ENCODE data around the gene JAML. TPM values are rescaled to one million over a fixed set of nuclear protein-coding genes. Genes with fewer than 3 reads are reported as not detected.

The JAML gene
- polyA plus RNA-seq, 1 donor (not counting 4 experiments of a cell fraction or from before 2014, with no cell fraction given): 0.01 TPM

GRCh38 chr11:118148240-118148639 lies 76.6 kb downstream of the JAML start:
- no peak overlapping the region for H3K4me3 ChIP-seq (ENCODE audit: control insufficient read depth in 2 of 3, extremely low read depth in 1 of 3, insufficient read depth in 2 of 3, low read depth in 1 of 3, low read length in 3 of 3)
- H2AFZ ChIP-seq (ENCODE audit: control insufficient read depth, low read length): no peak overlapping the region
- H3K36me3 ChIP-seq (ENCODE audit: control insufficient read depth in 2 of 2, extremely low read depth in 1 of 2, insufficient read depth in 2 of 2, low read length in 2 of 2): no peaks in the 10 kb centered on the region
- TF ChIP-seq, protein P1, sequence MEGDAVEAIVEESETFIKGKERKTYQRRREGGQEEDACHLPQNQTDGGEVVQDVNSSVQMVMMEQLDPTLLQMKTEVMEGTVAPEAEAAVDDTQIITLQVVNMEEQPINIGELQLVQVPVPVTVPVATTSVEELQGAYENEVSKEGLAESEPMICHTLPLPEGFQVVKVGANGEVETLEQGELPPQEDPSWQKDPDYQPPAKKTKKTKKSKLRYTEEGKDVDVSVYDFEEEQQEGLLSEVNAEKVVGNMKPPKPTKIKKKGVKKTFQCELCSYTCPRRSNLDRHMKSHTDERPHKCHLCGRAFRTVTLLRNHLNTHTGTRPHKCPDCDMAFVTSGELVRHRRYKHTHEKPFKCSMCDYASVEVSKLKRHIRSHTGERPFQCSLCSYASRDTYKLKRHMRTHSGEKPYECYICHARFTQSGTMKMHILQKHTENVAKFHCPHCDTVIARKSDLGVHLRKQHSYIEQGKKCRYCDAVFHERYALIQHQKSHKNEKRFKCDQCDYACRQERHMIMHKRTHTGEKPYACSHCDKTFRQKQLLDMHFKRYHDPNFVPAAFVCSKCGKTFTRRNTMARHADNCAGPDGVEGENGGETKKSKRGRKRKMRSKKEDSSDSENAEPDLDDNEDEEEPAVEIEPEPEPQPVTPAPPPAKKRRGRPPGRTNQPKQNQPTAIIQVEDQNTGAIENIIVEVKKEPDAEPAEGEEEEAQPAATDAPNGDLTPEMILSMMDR (optimal IDR thresholded peaks at IDR 0.05 in 1 of 3, IDR thresholded peaks at IDR 0.05 in 1 of 3, conservative IDR thresholded peaks at IDR 0.05 in 1 of 3; ENCODE audit: extremely low read depth in 1 of 3, insufficient read depth in 2 of 3, low read length in 3 of 3): no peak
- no peak for TF ChIP-seq EZH2 (IDR thresholded peaks at IDR 0.05; ENCODE audit: low read length)
- no peaks in the 10 kb centered on the region for H4K20me1 ChIP-seq (ENCODE audit: control insufficient read depth, extremely low read depth, insufficient read depth, low read length)
- no peaks in the 10 kb centered on the region for H3K9me3 ChIP-seq (ENCODE audit: control insufficient read depth, low read depth, low read length)
- peaks cover 23% of the 10 kb centered on the region for H3K4me1 ChIP-seq (ENCODE audit: control insufficient read depth, extremely low read depth, insufficient read depth, low read length)
- H3K79me2 ChIP-seq (ENCODE audit: control insufficient read depth, insufficient read depth, low read length): no peaks in the 10 kb centered on the region
- FAIRE-seq: no peak
- no peaks in the 10 kb centered on the region for H3K27me3 ChIP-seq (ENCODE audit: control insufficient read depth, extremely low read depth, insufficient read depth, low read length)
- no peaks in the 10 kb centered on the region for H3K9me1 ChIP-seq (ENCODE audit: control insufficient read depth, extremely low read depth, insufficient read depth, low read length)
- H3K9ac ChIP-seq (ENCODE audit: control insufficient read depth, extremely low read depth, insufficient read depth, low read length): no peak overlapping the region
- dilution Hi-C loops (cut with MboI; ENCODE audit: extremely low pct_ligation_motif_present, low sequenced_read_pairs): no loop called here
- no peak overlapping the region for H3K27ac ChIP-seq (ENCODE audit: control insufficient read depth, insufficient read depth, low read length)
- no peak for DNase-seq (ENCODE audit: low read depth, low spot score)
- no peak overlapping the region for H3K4me2 ChIP-seq (ENCODE audit: control insufficient read depth, extremely low read depth, insufficient read depth, low read depth, low read length)

GRCh38 chr11:118147502-118147901 lies 77.3 kb downstream of the JAML start:
- peak overlapping the region; percentile 49 for H2AFZ ChIP-seq (ENCODE audit: control insufficient read depth, low read length)
- H4K20me1 ChIP-seq (ENCODE audit: control insufficient read depth, extremely low read depth, insufficient read depth, low read length): no peaks in the 10 kb centered on the region
- dilution Hi-C loops (cut with MboI; ENCODE audit: extremely low pct_ligation_motif_present, low sequenced_read_pairs): no loop called here
- no peak overlapping the region for H3K4me2 ChIP-seq (ENCODE audit: control insufficient read depth, extremely low read depth, insufficient read depth, low read depth, low read length)
- DNase-seq (ENCODE audit: low read depth, low spot score) (no peak), FAIRE-seq (no peak)
- no peak overlapping the region for H3K9ac ChIP-seq (ENCODE audit: control insufficient read depth, extremely low read depth, insufficient read depth, low read length)
- H3K9me1 ChIP-seq (ENCODE audit: control insufficient read depth, extremely low read depth, insufficient read depth, low read length): no peaks in the 10 kb centered on the region
- H3K4me3 ChIP-seq (ENCODE audit: control insufficient read depth in 2 of 3, extremely low read depth in 1 of 3, insufficient read depth in 2 of 3, low read depth in 1 of 3, low read length in 3 of 3): no peak overlapping the region
- no peaks in the 10 kb centered on the region for H3K79me2 ChIP-seq (ENCODE audit: control insufficient read depth, insufficient read depth, low read length)
- H3K4me1 ChIP-seq (ENCODE audit: control insufficient read depth, extremely low read depth, insufficient read depth, low read length): peaks cover 28% of the 10 kb centered on the region
- TF ChIP-seq EZH2 (IDR thresholded peaks at IDR 0.05; ENCODE audit: low read length): no peak
- TF ChIP-seq, protein P1 (optimal IDR thresholded peaks at IDR 0.05 in 1 of 3, IDR thresholded peaks at IDR 0.05 in 1 of 3, conservative IDR thresholded peaks at IDR 0.05 in 1 of 3; ENCODE audit: extremely low read depth in 1 of 3, insufficient read depth in 2 of 3, low read length in 3 of 3): no peak
- no peaks in the 10 kb centered on the region for H3K36me3 ChIP-seq (ENCODE audit: control insufficient read depth in 2 of 2, extremely low read depth in 1 of 2, insufficient read depth in 2 of 2, low read length in 2 of 2)
- no peaks in the 10 kb centered on the region for H3K27me3 ChIP-seq (ENCODE audit: control insufficient read depth, extremely low read depth, insufficient read depth, low read length)
- no peak overlapping the region for H3K27ac ChIP-seq (ENCODE audit: control insufficient read depth, insufficient read depth, low read length)
- no peaks in the 10 kb centered on the region for H3K9me3 ChIP-seq (ENCODE audit: control insufficient read depth, low read depth, low read length)
